Measurements from ENCODE around the gene CNPY3. TPM values are rescaled to one million over a fixed set of nuclear protein-coding genes. Genes with fewer than 3 reads are reported as not detected.

Gene CNPY3
- total and polyA plus RNA-seq, 2 of the 13 experiments (the other 11 are each of a cell fraction or from before 2014, with no cell fraction given), result 42.3 to 60.2 TPM

GRCh38 chr6:42979523-42980177 lies 50.4 kb downstream of the CNPY3 start (continued):
- TF ChIP-seq POGZ (CRISPR knock-in tag; IDR thresholded peaks at IDR 0.05) (0 out of 2 replicates have a peak, but pooled peaks have one; percentile 9), SKI (IDR thresholded peaks at IDR 0.05; ENCODE audit: partially characterized antibody) (no peak), MEF2D (CRISPR knock-in tag; IDR thresholded peaks at IDR 0.05) (no peak), ATF2 (CRISPR knock-in tag; IDR thresholded peaks at IDR 0.05) (no peak), TRIM24 (CRISPR knock-in tag; IDR thresholded peaks at IDR 0.05) (no peak), HNRNPH1 (optimal IDR thresholded peaks at IDR 0.05; ENCODE audit: low read depth, low read length) (no peak), ZNF639 (CRISPR knock-in tag; conservative IDR thresholded peaks at IDR 0.05) (no peak), AHDC1 (CRISPR knock-in tag; IDR thresholded peaks at IDR 0.05; ENCODE audit: borderline replicate concordance) (no peak), PATZ1 (CRISPR knock-in tag; IDR thresholded peaks at IDR 0.05) (no peak; the same call in 1 of the 2 replicates), NCOA1 (CRISPR knock-in tag; IDR thresholded peaks at IDR 0.05) (peak; percentile 41; the same call in 1 of the 2 replicates), GMEB2 (CRISPR knock-in tag; IDR thresholded peaks at IDR 0.05; ENCODE audit: low read depth) (no peak), PRDM10 (CRISPR knock-in tag; IDR thresholded peaks at IDR 0.05; ENCODE audit: low read depth) (peak; percentile 37; the same call in 1 of the 2 replicates)
